Naive thymus-derived CD4-positive, alpha-beta T cell (primary cell): ENCODE results near the gene ASB16. TPM values are rescaled to one million over a fixed set of nuclear protein-coding genes. Genes with fewer than 3 reads are reported as not detected.

Source experiments
- ATAC-seq: fragments of 150-1000 bp; cut with Tn5 transposase; 2 replicates; pipeline ENCODE4 v1.10.0; 2021; ENCODE audit warnings: mild to moderate bottlenecking, moderate library complexity
- CTCF ChIA-PET: fragments of 350-600 bp; sonication (Branson Sonifier 250); formaldehyde crosslinking; loops from one replicate; lab custom pipeline; 2021; ENCODE audit warnings: antibody characterized with exemption; lab: Charles Lee
- POLR2A ChIA-PET: fragments of 350-600 bp; sonication (Branson Sonifier 250); formaldehyde crosslinking; loops from one replicate; lab custom pipeline; 2021; ENCODE audit warnings: antibody characterized with exemption, inconsistent platforms; lab: Charles Lee
- DNase-seq, 9 donors: peaks; one replicate each; pipeline versions ENCODE4 v3.0.0 to v3.0.0-alpha.2; 2020 to 2022; ENCODE audit warnings: mixed read lengths in 1 of 9
- H3K27ac ChIP-seq: one replicate; pipeline ENCODE4 v1.7.0; 2013; ENCODE audit warnings: mild to moderate bottlenecking, low read depth, low read length, moderate library complexity
- H3K27me3 ChIP-seq, 2 donors: one replicate each; pipeline ENCODE4 v1.7.0; 2013; ENCODE audit warnings: low read length in 2 of 2, mild to moderate bottlenecking in 2 of 2, moderate library complexity in 2 of 2; ENCODE audit not compliant: control insufficient read depth in 2 of 2, insufficient read depth in 2 of 2
- H3K36me3 ChIP-seq, 3 experiments: 1 replicate in 2 of 3; 2 replicates in 1 of 3; pipeline ENCODE4 v1.7.0; 2013; ENCODE audit warnings: low read length in 3 of 3, mild to moderate bottlenecking in 3 of 3, moderate library complexity in 1 of 3; ENCODE audit not compliant: insufficient read depth in 3 of 3, control insufficient read depth in 2 of 3
- H3K4me1 ChIP-seq, 2 donors: one replicate each; pipeline ENCODE4 v1.7.0; 2013; ENCODE audit warnings: low read length in 2 of 2, mild to moderate bottlenecking in 2 of 2, moderate library complexity in 1 of 2; ENCODE audit not compliant: control insufficient read depth in 2 of 2, insufficient read depth in 2 of 2
- H3K4me3 ChIP-seq: 2 replicates; pipeline ENCODE4 v1.7.0; 2013; ENCODE audit warnings: mild to moderate bottlenecking, low read length
- H3K9me3 ChIP-seq, 3 experiments: 1 replicate in 2 of 3; 2 replicates in 1 of 3; pipeline ENCODE4 v1.7.0; 2013; ENCODE audit warnings: low read length in 3 of 3; ENCODE audit not compliant: control insufficient read depth in 2 of 3
- H3K27ac Mint-ChIP-seq, 9 donors: one replicate each; pipeline ENCODE4 v1.8.0; 2020 to 2022; ENCODE audit warnings: mixed read lengths in 9 of 9, mild to moderate bottlenecking in 8 of 9, moderate library complexity in 5 of 9, inconsistent platforms in 2 of 9
- H3K27me3 Mint-ChIP-seq, 5 donors: one replicate each; pipeline ENCODE4 v1.8.0; 2021 to 2022; ENCODE audit warnings: mixed read lengths in 5 of 5, mild to moderate bottlenecking in 1 of 5
- H3K36me3 Mint-ChIP-seq, 5 donors: one replicate each; pipeline ENCODE4 v1.8.0; 2020 to 2022; ENCODE audit warnings: mixed read lengths in 5 of 5, mild to moderate bottlenecking in 3 of 5, inconsistent platforms in 1 of 5
- H3K4me1 Mint-ChIP-seq, 7 donors: one replicate each; pipeline ENCODE4 v1.8.0; 2020 to 2022; ENCODE audit warnings: mixed read lengths in 7 of 7, mild to moderate bottlenecking in 3 of 7, inconsistent platforms in 1 of 7
- H3K4me3 Mint-ChIP-seq, 10 donors: one replicate each; pipeline ENCODE4 v1.8.0; 2020 to 2022; ENCODE audit warnings: mild to moderate bottlenecking in 10 of 10, mixed read lengths in 10 of 10, moderate library complexity in 6 of 10, inconsistent platforms in 2 of 10
- H3K9me3 Mint-ChIP-seq, 11 donors: one replicate each; pipeline ENCODE4 v1.8.0; 2020 to 2022; ENCODE audit warnings: mixed read lengths in 11 of 11, mild to moderate bottlenecking in 4 of 11, inconsistent platforms in 1 of 11, moderate library complexity in 1 of 11
- intact Hi-C, 2 donors: fragments of 100-400 bp; cut with micrococcal nuclease; formaldehyde crosslinking; loops; one replicate each; pipeline ENCODE4 v1.15.1; 2023
- polyA plus RNA-seq, 2 donors: library from polyadenylated mRNA; unstranded; fragments of 300-500 nt; fragmentation: Illumina TruSeq; gene quantifications; one replicate each; pipeline ENCODE4 v1.2.3, GENCODE V29; 2021
- total RNA-seq, 6 experiments: library from RNA in 5 of 6; stranded (reverse) in 5 of 6; gene quantifications; 1 replicate in 5 of 6; 2 replicates in 1 of 6; pipeline ENCODE4 v1.2.3 and lab custom pipeline; 2021 to 2026

The ASB16 gene
- total and polyA plus RNA-seq, 7 experiments from 2014 or later = 0.08 to 0.34 TPM; not detected in 5

GRCh38 chr17:44176257-44176656 lies 5.8 kb downstream of the ASB16 start:
- POLR2A ChIA-PET = no interaction called here
- CTCF ChIA-PET = no interaction called here
- Histone ChIP-seq H3K4me1 (no peaks in the 10 kb centered on the region), H3K27me3 (no peaks in the 10 kb centered on the region), H3K4me3 (no peak overlapping the region), H3K36me3 (peaks cover 0 to 31% (median 0%) of the 10 kb centered on the region in 3 experiments), H3K9me3 (no peaks in the 10 kb centered on the region), H3K27ac (no peak overlapping the region)
- no peak for DNase-seq
- no peak for ATAC-seq
- peaks cover 0 to 9% (median 3%) of the 10 kb centered on the region in 5 donors for H3K36me3 Mint-ChIP-seq
- H3K27ac Mint-ChIP-seq = peak overlapping the region in 2 of 9 donors; percentile 38 to 40
- H3K9me3 Mint-ChIP-seq = no peaks in the 10 kb centered on the region
- no peaks in the 10 kb centered on the region for H3K27me3 Mint-ChIP-seq
- intact Hi-C loops = no loop called here
- peaks cover 0 to 5% (median 0%) of the 10 kb centered on the region in 7 donors for H3K4me1 Mint-ChIP-seq
- no peak overlapping the region for H3K4me3 Mint-ChIP-seq

- Histone ChIP-seq H3K4me1 (no peaks in the 10 kb centered on the region), H3K27ac (no peak overlapping the region), H3K4me3 (no peak overlapping the region), H3K36me3 (peaks cover 0 to 35% (median 0%) of the 10 kb centered on the region in 3 experiments), H3K27me3 (no peaks in the 10 kb centered on the region), H3K9me3 (no peaks in the 10 kb centered on the region)
- Mint-ChIP-seq H3K27me3 (no peaks in the 10 kb centered on the region), H3K4me3 (no peak overlapping the region), H3K27ac (peak overlapping the region in 3 of 9 donors; percentile 38 to 48 (median 40)), H3K36me3 (peaks cover 0 to 12% (median 7%) of the 10 kb centered on the region in 5 donors), H3K9me3 (no peaks in the 10 kb centered on the region), H3K4me1 (peaks cover 2 to 8% (median 3%) of the 10 kb centered on the region in 7 donors)
- ChIA-PET POLR2A (no interaction called here), CTCF (no interaction called here)
- ATAC-seq = no peak
- intact Hi-C loops = no loop called here
- no peak for DNase-seq
These were observed 6.4 kb downstream of the ASB16 start for GRCh38 chr17:44176671-44177501.

GRCh38 chr17:44177640-44178039 lies 7.1 kb downstream of the ASB16 start:
- peaks cover 0 to 17% (median 8%) of the 10 kb centered on the region in 5 donors for H3K36me3 Mint-ChIP-seq
- H3K4me1 Mint-ChIP-seq = peaks cover 4 to 11% (median 6%) of the 10 kb centered on the region in 7 donors
- ChIA-PET POLR2A (no interaction called here), CTCF (no interaction called here)
- Histone ChIP-seq H3K4me3 (no peak overlapping the region), H3K4me1 (no peaks in the 10 kb centered on the region), H3K27me3 (no peaks in the 10 kb centered on the region), H3K27ac (no peak overlapping the region), H3K36me3 (peaks cover 0 to 42% (median 0%) of the 10 kb centered on the region in 3 experiments), H3K9me3 (no peaks in the 10 kb centered on the region)
- peak overlapping the region in 1 of 9 donors; percentile 69 for H3K27ac Mint-ChIP-seq
- intact Hi-C loops = no loop called here
- no peaks in the 10 kb centered on the region for H3K27me3 Mint-ChIP-seq
- no peak for ATAC-seq
- DNase-seq = no peak
- no peaks in the 10 kb centered on the region for H3K9me3 Mint-ChIP-seq
- H3K4me3 Mint-ChIP-seq = no peak overlapping the region

- no peaks in the 10 kb centered on the region for H3K27me3 ChIP-seq
- no peak for ATAC-seq
- CTCF ChIA-PET = no interaction called here
- H3K4me1 ChIP-seq = no peaks in the 10 kb centered on the region
- no peaks in the 10 kb centered on the region for H3K9me3 ChIP-seq
- Mint-ChIP-seq H3K27me3 (no peaks in the 10 kb centered on the region), H3K4me3 (no peak overlapping the region), H3K27ac (no peak overlapping the region), H3K4me1 (peaks cover 4 to 12% (median 7%) of the 10 kb centered on the region in 7 donors), H3K36me3 (peaks cover 0 to 17% (median 8%) of the 10 kb centered on the region in 5 donors), H3K9me3 (no peaks in the 10 kb centered on the region)
- DNase-seq = no peak
- no peak overlapping the region for H3K27ac ChIP-seq
- no peak overlapping the region for H3K4me3 ChIP-seq
- H3K36me3 ChIP-seq = peaks cover 0 to 47% (median 0%) of the 10 kb centered on the region in 3 experiments
- POLR2A ChIA-PET = interaction anchor here (0.8 kb wide), 1 partner anchor 14 kb away, joined by 3 read pairs; no protein-coding TSS in a partner anchor
- intact Hi-C loops = no loop called here
These were observed 7.6 kb downstream of the ASB16 start for GRCh38 chr17:44178133-44178532.

GRCh38 chr17:44183024-44183423 lies 12.5 kb downstream of the ASB16 start:
- no peaks in the 10 kb centered on the region for H3K27me3 Mint-ChIP-seq
- H3K4me3 Mint-ChIP-seq = peak overlapping the region in 4 of 10 donors; percentile 6 to 34 (median 28)
- intact Hi-C loops = loop anchor here in 1 of 2 donors (10.0 kb wide), 1 partner anchor 168 kb away; the partner anchor contains the start of gene TMEM101
- CTCF ChIA-PET = interaction anchor here (1.0 kb wide), 1 partner anchor 23 kb away, joined by 3 read pairs; no protein-coding TSS in a partner anchor
- no peak overlapping the region for H3K4me3 ChIP-seq
- no peak for ATAC-seq
- H3K27ac ChIP-seq = no peak overlapping the region
- H3K36me3 ChIP-seq = peaks cover 0 to 34% (median 0%) of the 10 kb centered on the region in 3 experiments
- no peaks in the 10 kb centered on the region for H3K27me3 ChIP-seq
- peaks cover 0 to 13% (median 5%) of the 10 kb centered on the region in 5 donors for H3K36me3 Mint-ChIP-seq
- peaks cover 25 to 54% (median 41%) of the 10 kb centered on the region in 7 donors for H3K4me1 Mint-ChIP-seq
- peaks cover 18 to 29% of the 10 kb centered on the region in 2 donors for H3K4me1 ChIP-seq
- peak overlapping the region in 1 of 9 donors; percentile 43 for H3K27ac Mint-ChIP-seq
- H3K9me3 Mint-ChIP-seq = no peaks in the 10 kb centered on the region
- H3K9me3 ChIP-seq = no peaks in the 10 kb centered on the region
- POLR2A ChIA-PET = interaction anchor here (0.8 to 8.2 kb wide), 2 partner anchors 18 to 210 kb away, joined by 3 to 128 read pairs; partner anchors contain the start of gene ATXN7L3
- no peak for DNase-seq

- ATAC-seq (no peak), DNase-seq (no peak)
- ChIA-PET CTCF (interaction anchor here (1.4 to 3.3 kb wide), 2 partner anchors 26 to 34 kb away, joined by 3 to 25 read pairs; no protein-coding TSS in a partner anchor), POLR2A (interaction anchor here (0.5 to 8.2 kb wide), 4 partner anchors 17 to 1186 kb away, joined by 3 to 128 read pairs (median 5); partner anchors contain the start of genes ATXN7L3, HROB and MPP2)
- H3K4me3 Mint-ChIP-seq = peak overlapping the region in 7 of 10 donors; percentile 27 to 100 (median 98)
- no peaks in the 10 kb centered on the region for H3K27me3 ChIP-seq
- no peaks in the 10 kb centered on the region for H3K9me3 Mint-ChIP-seq
- peaks cover 0 to 33% (median 0%) of the 10 kb centered on the region in 3 experiments for H3K36me3 ChIP-seq
- no peaks in the 10 kb centered on the region for H3K9me3 ChIP-seq
- intact Hi-C loops = loop anchor here in 1 of 2 donors (10.0 kb wide), 1 partner anchor 170 kb away; the partner anchor contains the start of gene TMEM101
- peaks cover 36 to 64% (median 47%) of the 10 kb centered on the region in 7 donors for H3K4me1 Mint-ChIP-seq
- peak overlapping the region in 5 of 9 donors; percentile 38 to 100 (median 79) for H3K27ac Mint-ChIP-seq
- H3K36me3 Mint-ChIP-seq = peaks cover 0 to 8% (median 7%) of the 10 kb centered on the region in 5 donors
- peaks cover 23 to 35% of the 10 kb centered on the region in 2 donors for H3K4me1 ChIP-seq
- no peaks in the 10 kb centered on the region for H3K27me3 Mint-ChIP-seq
- H3K4me3 ChIP-seq = no peak overlapping the region
- no peak overlapping the region for H3K27ac ChIP-seq
These were observed 13.8 kb downstream of the ASB16 start for GRCh38 chr17:44184212-44184810.
